Left ventricle myocardium inferior (tissue), 1 donor: ENCODE measurements around the gene PPP1CA. TPM values are rescaled to one million over a fixed set of nuclear protein-coding genes. Genes with fewer than 3 reads are reported as not detected.

ENCODE experiments used
- DNase-seq: peaks from one replicate; pipeline ENCODE4 v3.0.0-alpha.2; 2020
- H3K27ac ChIP-seq: fragments of 200-600 bp; replicated peaks from 2 replicates; pipeline ENCODE4 v1.8.0; 2021
- H3K27me3 ChIP-seq: fragments of 200-600 bp; 2 replicates; pipeline ENCODE4 v1.8.0; 2021; ENCODE audit warnings: low read depth
- H3K36me3 ChIP-seq: fragments of 200-600 bp; 2 replicates; pipeline ENCODE4 v1.8.0; 2021
- H3K4me1 ChIP-seq: fragments of 200-600 bp; 2 replicates; pipeline ENCODE4 v1.8.0; 2021
- H3K4me3 ChIP-seq: fragments of 200-600 bp; 2 replicates; pipeline ENCODE4 v1.8.0; 2021; ENCODE audit warnings: mild to moderate bottlenecking, moderate library complexity
- H3K9me3 ChIP-seq: fragments of 200-600 bp; replicated peaks from 2 replicates; pipeline ENCODE4 v1.8.0; 2021
- CTCF ChIP-seq: fragments of 200-600 bp; IDR thresholded peaks from 2 replicates; pipeline ENCODE4 v1.8.0; 2021; ENCODE audit warnings: antibody characterized with exemption, mild to moderate bottlenecking, borderline replicate concordance
- intact Hi-C: fragments of 100-400 bp; cut with micrococcal nuclease; formaldehyde crosslinking; loops from one replicate; pipeline ENCODE4 v1.11.0; 2022
- total RNA-seq: library from RNA; stranded (reverse); fragmentation: NEBNext Ultra II Directional; extraction: Animal tissue kit (Norgen Biotek cat#: 25700); gene quantifications from one replicate; pipeline ENCODE4 v1.2.1, GENCODE V29; 2021
- donor health status: DM: no; HTN: yes; CAD: no; lungs with severe emphysema.

PPP1CA gene
- total RNA-seq, 1 donor from 2014 or later, result 86.0 TPM

- H3K36me3 ChIP-seq, result peaks cover 70% of the 10 kb centered on the region
- no peak overlapping the region for H3K27ac ChIP-seq
- no peak for TF ChIP-seq CTCF
- peaks cover 42% of the 10 kb centered on the region for H3K4me1 ChIP-seq
- H3K4me3 ChIP-seq, result no peak overlapping the region
- intact Hi-C loops, result no loop called here
- no peaks in the 10 kb centered on the region for H3K9me3 ChIP-seq
- H3K27me3 ChIP-seq, result no peaks in the 10 kb centered on the region
- no peak for DNase-seq
Measured at GRCh38 chr11:67432655-67433349, 31.1 kb upstream of the PPP1CA start.

- DNase-seq, result no peak
- no peaks in the 10 kb centered on the region for H3K27me3 ChIP-seq
- TF ChIP-seq CTCF, result no peak
- peaks cover 65% of the 10 kb centered on the region for H3K36me3 ChIP-seq
- H3K9me3 ChIP-seq, result no peaks in the 10 kb centered on the region
- peaks cover 38% of the 10 kb centered on the region for H3K4me1 ChIP-seq
- H3K27ac ChIP-seq, result no peak overlapping the region
- intact Hi-C loops, result no loop called here
- H3K4me3 ChIP-seq, result no peak overlapping the region
Measured at GRCh38 chr11:67431346-67432249, 29.9 kb upstream of the PPP1CA start.

- peaks cover 31% of the 10 kb centered on the region for H3K4me1 ChIP-seq
- H3K27me3 ChIP-seq, result no peaks in the 10 kb centered on the region
- TF ChIP-seq CTCF, result no peak
- no peak overlapping the region for H3K27ac ChIP-seq
- no peaks in the 10 kb centered on the region for H3K9me3 ChIP-seq
- intact Hi-C loops, result no loop called here
- DNase-seq, result no peak
- H3K4me3 ChIP-seq, result peak overlapping the region; percentile 81
- peaks cover 49% of the 10 kb centered on the region for H3K36me3 ChIP-seq
Measured at GRCh38 chr11:67429722-67430121, 28.1 kb upstream of the PPP1CA start.

GRCh38 chr11:67429038-67429668 lies 27.5 kb upstream of the PPP1CA start:
- H3K27me3 ChIP-seq, result no peaks in the 10 kb centered on the region
- H3K4me3 ChIP-seq, result peak overlapping the region; percentile 81
- H3K27ac ChIP-seq, result peak overlapping the region; percentile 89
- intact Hi-C loops, result no loop called here
- H3K4me1 ChIP-seq, result peaks cover 31% of the 10 kb centered on the region
- TF ChIP-seq CTCF, result no peak
- DNase-seq, result no peak
- H3K9me3 ChIP-seq, result no peaks in the 10 kb centered on the region
- H3K36me3 ChIP-seq, result peaks cover 43% of the 10 kb centered on the region
